ENCODE data around the gene USP37.

USP37 gene

GRCh38 chr2:218402911-218403411, 165.2 kb downstream of the USP37 start:
- no peak for DNase-seq (ENCODE audit: low spot score)

GRCh38 chr2:218402491-218402901, 165.7 kb downstream of the USP37 start:
- DNase-seq (ENCODE audit: low spot score): no peak

GRCh38 chr2:218401890-218402289, 166.3 kb downstream of the USP37 start:
- DNase-seq (ENCODE audit: low spot score): no peak

GRCh38 chr2:218400930-218401881, 166.9 kb downstream of the USP37 start:
- peak; percentile 73 for DNase-seq (ENCODE audit: low spot score)
